Fibroblast of peridontal ligament (primary cell): ENCODE data around the gene ENTHD1.

Source experiments
- DNase-seq: peaks from one replicate; pipeline ENCODE4 v3.0.0-alpha.2; 2010; ENCODE audit errors: extremely low read depth

Gene ENTHD1

DNA sequence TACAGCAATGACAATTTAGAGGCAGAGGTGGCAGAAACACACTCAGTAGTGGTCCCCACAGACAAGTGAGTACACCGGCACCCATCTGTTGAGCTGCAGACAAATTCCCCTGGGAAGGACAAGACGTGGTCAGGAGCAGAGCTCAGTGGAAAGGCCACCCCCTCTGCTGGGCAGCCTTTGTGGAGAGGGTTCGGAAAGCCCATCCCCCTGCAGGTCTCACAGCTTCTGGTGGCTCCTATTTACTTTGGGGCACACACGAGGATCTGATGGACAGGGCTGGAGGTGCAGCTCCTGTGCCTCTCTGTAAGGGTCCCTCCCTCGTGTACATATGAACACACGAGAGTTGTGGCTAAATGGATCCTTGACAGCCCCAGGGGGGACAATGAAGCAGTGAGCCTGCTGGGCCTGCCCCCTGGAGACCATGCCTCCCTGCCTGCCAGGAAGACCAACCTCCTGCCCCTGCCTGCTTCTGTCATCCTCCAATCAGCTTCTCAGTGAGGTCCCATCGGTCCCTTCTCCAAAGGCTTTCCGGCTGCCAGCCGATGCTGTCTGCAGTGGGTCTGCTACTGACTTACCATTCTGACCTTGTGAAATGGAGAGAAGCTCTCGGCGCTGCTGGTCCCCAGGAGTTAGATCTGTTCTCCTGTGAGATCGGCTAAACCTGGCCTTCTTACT lies 161.5 kb downstream of the ENTHD1 start:
- DNase-seq: no peak

DNA sequence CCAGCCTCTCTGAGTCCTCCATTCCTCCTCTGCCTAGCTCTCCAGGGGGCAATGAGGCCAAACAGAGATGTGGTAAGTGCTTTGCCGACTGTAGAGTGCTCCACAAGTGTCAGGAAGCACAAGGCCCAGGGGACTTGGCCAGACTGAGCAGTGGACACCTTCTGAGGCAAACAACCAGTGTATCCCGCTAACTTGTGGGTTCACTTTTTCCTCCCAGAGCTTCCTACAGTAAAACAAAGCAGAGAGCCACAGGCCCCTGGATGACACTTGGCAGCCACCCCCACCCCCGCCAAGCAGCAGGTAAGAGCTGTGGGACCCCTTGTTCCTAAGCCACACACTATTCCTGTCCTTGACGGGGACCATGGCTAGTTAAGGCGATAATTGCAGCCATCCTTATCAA lies 162.1 kb downstream of the ENTHD1 start:
- no peak for DNase-seq

DNA sequence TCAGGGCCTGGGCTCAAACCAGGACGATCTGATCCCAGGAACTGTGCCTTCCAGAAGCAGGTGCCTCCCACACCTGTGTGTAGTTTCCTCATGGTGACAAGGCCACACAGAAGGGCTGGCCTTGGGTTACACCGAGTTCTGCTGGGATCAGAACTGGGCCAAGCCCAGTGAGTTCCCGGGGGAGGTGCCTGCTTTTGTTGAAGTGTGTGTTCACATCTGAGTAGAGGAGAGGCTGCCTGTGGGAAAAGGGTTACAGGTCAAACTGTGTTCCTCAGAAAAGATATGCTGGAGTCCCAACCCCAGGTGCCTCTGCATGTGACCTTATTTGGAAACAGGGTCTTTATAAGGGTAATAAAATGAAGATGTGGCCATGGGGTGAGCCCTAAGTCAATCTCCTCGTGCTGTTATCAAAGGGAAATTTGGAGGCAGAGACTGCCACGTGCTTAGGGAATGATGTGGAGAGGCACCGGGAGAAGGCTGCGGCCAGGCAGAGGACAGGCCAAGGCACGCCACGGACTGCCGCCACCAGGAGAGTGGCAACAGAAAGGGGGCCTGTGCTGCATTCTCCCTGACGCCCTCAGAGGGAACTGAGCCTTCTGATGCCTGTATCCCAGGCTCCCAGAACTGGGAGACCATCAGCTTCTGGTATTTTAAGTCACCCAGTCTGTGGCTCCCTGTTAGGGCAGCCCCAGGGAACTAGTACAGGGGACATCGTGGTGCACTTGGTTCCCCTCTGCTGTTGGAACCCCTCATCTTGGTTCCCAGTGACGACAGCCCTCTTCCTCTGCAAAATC lies 164.2 kb downstream of the ENTHD1 start:
- no peak for DNase-seq

DNA sequence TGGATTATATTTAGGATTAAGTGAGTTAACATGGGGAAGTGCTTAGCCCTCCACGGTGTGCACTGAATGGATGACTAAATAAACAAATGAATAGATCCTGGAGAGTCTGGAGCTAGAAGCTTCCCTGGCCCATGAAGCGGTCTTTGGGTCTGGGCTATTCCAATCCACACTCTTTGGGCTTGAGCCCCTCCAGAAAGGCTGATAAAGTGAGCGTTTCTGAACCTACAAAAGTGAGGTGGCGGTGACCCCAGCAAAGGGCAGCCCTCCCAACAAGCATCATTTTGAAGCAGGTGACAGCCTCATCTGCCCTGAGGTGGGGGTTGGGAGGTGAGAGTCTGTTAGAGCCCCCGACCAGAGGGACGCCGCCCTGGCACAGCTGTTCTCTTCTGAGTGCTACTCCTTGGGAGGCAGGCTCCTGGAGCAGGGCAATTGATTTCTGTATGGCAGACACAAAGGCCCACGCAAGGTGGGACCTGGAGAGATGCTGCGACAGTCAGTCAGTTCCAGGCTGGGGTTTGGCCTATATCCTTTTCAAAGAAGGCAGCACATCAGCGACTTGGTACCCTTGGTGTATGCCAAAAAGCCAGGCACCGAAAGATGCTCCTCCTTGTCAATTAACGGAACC lies 165.2 kb downstream of the ENTHD1 start:
- no peak for DNase-seq

DNA sequence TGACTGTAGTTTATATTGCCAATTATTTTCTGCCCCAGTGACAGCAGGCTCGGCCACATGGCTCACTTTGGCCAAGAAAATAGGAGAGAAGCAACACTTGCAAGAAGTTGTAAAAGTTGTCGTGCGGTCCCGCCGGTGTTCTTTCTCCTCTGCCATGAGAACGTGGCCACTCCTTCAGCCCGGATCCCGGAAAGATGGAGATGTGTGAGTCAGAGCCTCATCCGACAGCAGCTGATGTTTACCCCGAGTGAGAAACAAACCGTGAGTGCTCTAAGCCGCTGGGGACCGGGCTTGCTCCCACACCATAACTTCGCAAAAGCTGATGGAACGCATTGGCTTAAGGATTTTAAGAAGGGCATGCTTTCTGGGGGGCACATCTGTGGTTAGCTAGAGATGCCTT lies 166.0 kb downstream of the ENTHD1 start:
- DNase-seq: no peak

DNA sequence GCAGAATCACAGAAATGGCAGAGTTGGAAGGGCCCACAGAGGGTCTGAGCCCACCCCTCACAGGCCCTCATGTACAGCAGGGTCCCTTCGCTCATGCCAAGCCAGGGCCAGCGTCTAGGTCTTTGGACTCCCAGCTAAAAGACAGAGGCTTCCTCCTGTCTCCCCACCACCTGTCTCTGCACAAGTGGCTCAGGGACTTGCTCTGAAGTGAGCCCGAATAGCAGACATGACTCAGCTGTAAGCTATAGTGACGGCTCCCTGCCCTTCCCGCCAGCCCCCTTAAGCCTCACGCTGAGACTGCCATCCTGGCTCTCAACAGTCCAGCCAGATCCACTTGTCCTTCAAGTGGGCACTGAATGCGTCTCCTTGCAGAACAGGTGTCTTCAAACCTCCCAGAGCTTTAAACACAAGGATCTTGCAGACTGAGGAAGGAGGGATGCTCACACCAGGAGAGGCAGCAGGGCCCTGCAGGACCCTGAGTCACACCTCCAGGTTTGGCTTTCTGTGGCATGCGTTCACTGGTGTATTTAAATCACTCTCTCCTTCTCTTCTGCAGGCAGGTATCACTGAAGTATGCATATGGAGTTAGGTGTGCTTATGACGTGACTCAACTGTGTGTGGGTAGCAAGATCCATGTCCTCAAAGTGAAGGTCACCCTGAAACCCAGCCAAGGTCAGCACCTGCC lies 168.1 kb downstream of the ENTHD1 start:
- no peak for DNase-seq

DNA sequence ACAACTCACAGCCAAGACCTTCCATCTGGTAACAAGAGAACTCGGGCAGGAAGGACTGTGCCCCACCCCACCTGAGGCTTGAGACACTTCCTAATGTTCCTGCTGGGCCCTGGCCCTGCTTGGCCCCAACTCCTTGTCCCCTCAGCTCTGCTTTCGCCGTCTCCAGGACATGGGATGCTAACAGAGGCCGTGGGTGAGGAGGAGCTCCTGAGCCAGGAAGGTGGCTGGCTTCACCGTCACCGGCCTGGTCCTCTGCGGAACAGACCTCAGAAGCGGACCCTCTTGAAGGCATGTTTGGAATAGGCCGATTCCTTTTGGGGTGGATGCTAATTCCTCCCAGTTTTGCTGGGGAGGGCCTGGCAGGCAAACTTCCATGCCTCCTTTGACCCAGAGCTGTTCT lies 168.7 kb downstream of the ENTHD1 start:
- no peak for DNase-seq

DNA sequence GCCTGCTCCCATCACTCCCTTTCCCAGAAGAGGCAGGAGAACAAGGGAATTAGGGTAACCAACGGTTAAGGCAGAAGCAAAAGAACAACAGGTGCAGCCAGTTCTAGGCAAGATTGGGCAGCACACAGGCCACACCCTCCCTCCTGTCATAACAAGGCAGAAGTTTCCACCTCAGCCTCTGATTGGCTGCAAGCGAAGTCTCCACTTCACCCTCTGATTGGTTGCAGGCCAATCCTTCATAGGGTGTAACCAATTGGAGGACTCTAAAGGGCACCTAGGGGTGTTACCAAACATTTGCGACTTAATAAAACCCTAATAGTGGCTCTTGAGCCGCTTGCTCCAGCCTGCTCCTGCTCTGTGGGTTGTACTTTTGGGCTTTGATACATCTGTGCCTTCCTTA lies 169.2 kb downstream of the ENTHD1 start:
- no peak for DNase-seq

DNA sequence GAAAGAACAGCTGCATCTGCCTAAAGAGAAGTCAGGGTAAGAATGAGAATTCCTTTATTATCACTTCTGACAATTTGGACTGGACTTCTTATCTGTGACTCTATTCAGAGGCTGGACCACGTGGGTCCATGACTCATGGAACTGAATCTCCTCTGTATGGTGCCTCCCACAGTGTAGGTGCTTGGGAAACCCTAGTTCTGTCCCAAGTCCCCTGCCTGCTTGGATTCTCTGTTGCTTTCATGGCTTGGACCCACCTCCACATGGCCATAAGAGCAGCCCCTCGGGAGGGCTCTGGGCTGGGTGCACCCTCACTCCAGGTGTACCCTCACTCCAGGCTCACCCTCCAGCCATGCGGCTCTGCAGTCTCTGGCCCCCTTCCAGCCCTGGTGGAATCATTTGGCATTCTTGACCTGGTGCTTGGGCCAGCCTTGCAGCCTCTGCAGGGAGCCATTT lies 169.6 kb downstream of the ENTHD1 start:
- DNase-seq: no peak

DNA sequence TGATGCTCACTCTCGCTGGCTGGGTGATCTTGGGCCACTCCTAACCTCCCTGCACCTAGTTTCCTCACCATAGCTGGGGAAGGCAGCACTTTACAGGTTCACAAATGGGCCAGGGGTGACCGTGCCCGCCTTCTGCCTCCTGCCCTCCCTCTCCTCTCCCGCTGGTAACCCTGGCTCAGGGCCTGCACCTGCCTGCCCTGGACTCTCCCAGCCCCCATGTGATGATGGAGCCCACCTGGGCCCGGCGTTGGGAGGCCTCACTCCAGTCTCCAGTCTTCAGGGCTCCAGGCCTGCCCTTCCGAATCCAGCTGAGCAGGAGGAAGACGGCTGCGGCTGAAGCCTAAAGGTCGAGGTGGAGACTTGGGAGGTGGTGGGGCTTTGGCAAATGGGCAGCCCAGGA lies 170.1 kb downstream of the ENTHD1 start:
- no peak for DNase-seq

DNA sequence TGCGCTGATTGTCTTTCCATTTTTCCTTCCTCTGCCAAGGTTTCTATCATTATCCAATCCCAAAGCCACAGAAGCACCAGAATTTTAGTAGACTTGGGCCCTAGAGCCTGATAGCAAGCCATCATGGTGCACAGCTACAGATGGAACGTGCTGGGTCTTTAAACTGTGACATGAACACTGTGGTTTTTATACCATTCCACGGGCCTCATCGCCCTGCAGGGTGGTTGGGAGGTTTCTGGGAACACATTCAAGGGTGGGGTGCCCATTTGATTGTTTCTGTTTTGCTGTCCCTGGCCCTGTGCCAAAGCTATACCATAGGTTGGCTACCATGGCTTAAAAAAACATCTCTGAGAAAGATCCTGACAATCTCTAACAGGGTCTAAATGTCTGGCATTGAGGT lies 171.1 kb downstream of the ENTHD1 start:
- no peak for DNase-seq

DNA sequence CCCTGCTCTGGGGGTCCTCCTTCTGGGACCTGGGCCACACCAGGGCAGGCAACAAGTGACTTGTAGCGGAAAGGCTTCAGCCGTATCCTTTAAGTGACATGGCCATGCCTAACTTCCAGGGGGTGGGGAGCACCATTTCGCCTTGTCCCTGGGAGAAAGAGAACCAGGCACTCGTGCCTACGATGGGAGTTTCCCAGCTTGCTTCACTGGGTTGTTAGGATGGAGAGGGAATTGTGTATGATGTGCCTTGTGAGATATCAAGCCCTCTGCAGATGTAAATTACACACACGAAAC lies 171.6 kb downstream of the ENTHD1 start:
- no peak for DNase-seq

DNA sequence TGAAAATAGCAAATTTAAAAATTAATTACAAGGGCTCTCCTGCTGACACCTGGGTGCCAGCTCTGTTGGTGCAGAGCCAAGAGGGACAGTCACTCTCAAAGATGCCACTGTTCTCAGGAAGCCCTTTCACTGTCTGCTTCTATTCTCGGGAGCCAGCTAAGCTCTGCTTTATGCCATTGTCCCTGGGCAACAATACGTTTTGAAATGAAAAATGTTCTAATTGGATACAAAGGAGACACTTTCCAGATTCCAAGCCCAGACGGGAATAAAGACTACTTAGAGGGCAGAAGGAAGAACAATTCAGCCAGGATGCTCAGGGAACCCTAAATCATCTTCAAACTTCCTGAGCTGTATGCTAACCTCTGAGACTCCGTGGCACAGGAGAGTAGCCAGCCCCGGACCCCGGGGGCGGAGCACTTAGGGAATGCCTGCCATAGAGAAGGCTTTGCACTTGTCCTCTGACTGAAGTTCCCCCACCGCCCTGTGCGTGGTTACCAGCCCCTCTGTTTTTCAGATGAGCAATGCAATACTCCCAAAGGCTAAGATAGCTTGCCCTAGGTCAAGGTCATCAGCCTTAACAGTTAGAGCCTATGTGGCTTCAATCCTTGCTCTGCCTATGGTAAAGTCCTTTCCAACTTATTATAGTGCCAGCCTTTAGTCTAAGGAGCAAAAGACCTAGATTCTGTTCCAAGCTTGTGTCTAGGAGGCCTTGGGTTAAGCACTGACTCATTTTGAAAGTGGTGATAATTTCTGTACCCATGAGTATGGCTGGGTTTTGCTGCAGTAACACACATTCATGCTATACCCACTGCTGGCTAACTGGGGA lies 172.1 kb downstream of the ENTHD1 start:
- DNase-seq: no peak

DNA sequence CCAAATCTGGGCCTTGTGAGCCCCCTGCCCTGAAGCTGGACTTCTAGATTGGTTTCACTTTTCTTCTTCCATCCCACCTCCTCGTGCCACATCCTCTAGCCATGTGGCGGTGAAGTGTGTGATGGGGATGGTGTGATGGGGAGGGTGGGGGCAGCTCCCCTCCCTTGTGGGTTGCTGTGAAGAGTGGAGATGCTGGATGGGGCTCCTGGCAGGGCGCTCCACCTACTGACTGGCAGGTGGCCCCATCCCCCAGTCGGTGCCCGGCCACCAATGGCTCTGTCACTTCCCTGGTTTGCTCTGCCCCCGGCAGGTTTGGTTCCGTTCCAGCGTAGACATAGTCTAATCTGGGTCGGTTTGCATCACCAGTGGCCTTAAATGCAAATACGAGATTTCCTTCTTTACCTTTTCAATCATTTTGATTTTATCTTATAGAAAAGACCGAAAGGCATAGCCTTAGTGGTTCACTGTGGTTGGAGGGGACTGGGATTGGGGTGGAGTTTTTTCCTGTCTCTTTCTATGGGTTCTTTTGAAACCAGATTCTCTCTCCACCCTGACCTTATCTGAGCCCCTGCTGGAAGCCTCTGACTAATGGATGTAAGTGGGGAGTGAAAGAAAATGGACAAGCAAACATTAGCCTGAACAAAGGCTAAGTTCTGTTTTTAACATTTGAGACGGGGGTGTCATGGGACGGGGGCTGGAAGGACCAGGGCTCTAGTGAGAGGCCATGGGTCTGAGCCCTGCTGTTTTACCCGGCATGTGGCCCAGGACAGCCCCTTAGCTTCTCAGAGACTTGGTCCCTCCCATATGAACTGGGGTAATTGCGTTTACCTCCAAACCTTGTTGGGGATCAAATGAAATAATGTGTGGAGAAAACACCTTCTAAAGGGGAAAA lies 173.8 kb downstream of the ENTHD1 start:
- DNase-seq: no peak

DNA sequence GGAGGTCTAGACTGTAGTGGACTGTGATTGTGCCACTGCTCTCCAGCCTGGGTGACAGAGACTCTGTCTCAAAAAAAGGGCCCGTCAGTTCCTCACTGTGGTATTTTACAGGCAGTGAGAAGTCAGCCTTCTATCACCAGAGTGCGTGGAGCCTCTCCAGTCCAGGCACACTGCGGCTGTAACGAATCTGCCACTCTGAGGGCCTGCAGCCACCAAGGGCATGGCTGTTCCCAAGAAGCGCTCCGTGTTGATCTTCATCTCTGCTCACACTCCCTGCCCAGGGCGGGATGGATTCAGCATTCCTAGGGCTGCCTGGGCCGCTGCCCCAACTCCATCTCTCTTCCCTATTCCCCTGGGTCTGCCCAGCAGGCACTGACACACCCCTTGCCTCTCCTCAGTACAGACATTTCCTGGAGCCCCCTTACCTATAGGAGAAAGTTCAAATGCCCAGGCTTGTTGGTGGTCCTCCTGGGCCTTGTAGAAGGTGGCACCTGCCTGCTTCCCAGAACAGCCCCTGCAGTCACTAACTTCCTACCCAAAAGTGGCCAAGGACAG lies 174.6 kb downstream of the ENTHD1 start:
- no peak for DNase-seq

DNA sequence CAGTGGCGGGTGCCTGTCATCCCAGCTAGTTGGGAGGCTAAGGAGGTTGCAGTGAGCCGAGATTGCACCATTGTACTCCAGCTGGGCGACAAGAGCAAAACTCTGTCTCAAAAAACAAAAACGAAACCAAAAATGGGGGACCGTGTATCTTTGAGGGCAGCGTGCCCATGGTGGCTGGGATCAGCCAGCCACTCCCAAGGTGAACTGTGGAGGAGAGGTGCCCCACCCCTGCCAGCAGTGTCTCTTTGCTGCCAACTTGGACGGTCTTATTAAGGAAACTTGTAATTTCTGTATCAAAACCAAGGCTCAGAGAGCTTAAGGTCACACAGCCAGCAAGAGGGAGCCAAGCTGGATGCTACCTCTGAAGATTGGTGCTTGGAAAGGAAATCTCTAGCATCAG lies 175.4 kb downstream of the ENTHD1 start:
- no peak for DNase-seq

DNA sequence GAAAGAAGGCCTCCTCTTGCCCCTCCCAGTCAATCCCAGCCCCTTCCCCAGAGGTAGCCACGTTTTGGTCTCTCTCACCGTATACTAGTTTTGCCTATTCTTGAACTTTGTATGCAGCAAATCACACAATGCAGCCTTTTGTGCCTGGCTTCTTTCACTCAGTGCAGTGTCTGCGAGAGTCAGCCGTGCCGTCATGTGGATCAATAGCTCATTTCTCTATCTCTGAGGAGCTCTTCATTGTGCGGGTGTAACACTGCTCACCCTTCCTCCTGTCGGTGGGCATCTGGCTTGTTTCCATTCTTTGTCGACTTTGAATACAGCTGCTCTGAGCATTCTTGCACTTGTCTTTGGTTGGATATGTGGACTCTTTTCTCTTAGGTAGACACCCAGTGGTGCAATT lies 176.5 kb downstream of the ENTHD1 start:
- no peak for DNase-seq

DNA sequence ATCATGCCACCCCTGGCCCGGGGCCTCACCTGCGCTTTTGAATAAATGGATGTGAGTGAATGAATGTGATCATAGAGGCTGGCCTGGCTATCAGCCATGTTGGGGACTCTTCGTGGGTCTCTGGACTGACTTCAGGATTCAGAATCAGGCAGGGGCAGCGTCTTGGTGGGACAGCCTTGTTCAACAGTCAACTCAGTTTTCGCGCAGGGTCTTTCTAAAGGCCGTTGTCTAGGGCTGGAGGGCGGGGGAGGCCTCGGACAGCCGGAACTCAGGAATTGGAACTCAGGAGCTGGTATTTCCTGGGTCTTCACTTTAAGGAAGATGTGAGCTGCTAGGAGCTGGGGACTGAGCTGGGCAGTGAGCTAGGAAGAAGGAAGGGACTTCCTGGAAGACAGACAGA lies 177.0 kb downstream of the ENTHD1 start:
- no peak for DNase-seq

DNA sequence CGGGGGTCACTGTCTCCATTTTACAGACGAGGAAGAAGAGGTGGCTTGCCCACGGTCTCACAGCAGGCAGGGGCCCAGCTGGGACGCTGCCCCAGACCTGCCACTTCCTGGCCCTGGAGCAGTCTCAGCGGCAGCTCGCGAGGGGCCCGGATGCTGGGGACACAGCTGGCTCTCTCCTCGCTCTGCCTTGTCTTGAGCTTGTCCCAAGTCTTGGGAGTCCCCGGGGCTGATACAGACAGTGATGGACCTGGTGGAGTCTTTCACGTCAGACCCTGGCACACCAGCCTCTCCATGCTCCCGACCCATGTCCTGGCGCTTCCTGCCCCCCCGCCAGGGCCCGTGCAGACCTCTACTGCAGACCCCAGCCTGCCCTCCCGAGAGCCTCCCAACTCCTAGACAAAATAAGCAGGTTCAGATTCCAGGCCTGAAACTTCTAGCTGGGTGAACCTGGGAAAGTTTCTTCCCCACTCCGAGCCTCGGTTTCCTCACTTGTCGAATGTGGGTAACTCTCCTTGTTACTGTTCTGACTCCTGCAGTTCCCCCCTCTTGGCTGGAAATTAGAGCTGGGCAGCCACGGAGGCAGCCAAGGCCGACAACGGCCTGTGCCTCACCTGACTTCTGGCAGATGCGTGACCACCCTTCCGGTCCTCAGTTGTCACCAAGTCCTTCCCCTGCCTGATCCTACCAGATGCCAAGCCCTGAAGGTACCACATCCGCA lies 177.6 kb downstream of the ENTHD1 start:
- DNase-seq: no peak

DNA sequence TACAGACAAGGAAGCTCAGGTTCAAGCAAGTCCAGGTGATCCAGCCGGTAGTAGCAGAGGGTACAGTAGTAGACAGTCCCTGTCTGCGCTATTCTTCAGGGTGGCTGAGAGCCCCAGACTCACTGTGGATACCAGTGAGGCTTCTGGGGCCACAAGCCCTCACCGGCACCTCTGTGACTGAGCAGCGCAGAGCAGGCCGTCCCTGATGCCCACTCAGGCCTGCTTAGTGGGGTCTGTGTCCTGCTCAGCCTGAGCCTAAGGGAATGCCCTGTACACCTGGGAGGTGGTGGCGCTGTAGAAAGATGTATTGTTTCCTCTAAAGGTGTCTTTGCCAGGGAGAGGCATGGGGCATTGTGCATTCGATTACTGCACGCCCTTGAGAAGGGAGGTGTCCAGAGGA lies 179.2 kb downstream of the ENTHD1 start:
- no peak for DNase-seq
